Thyroid gland (tissue), 4 donors: ENCODE data around the gene DIAPH1. TPM values are rescaled to one million over a fixed set of nuclear protein-coding genes. Genes with fewer than 3 reads are reported as not detected.

ENCODE experiments used
- DNase-seq, 2 donors: peaks; one replicate each; pipeline ENCODE4 v3.0.0-alpha.2; 2019
- H3K27ac ChIP-seq, 3 donors: fragments of 200-600 bp; sonication (generic); 1 replicate in 2 of 3; 2 replicates in 1 of 3; pipeline ENCODE4 v1.5.1; 2016 to 2019; ENCODE audit warnings: mild to moderate bottlenecking in 1 of 3, moderate library complexity in 1 of 3
- H3K27me3 ChIP-seq: fragments of 200-600 bp; sonication (generic); one replicate; pipeline ENCODE4 v1.5.1; 2019
- H3K36me3 ChIP-seq, 2 donors: fragments of 200-600 bp; sonication (generic); one replicate each; pipeline ENCODE4 v1.5.1; 2016 to 2019
- H3K4me1 ChIP-seq, 2 donors: fragments of 200-600 bp; sonication (generic); one replicate each; pipeline ENCODE4 v1.5.1; 2017 to 2019
- H3K4me3 ChIP-seq, 3 donors: fragments of 200-600 bp; sonication (generic); replicated peaks in 1 of 3; 1 replicate in 2 of 3; 2 replicates in 1 of 3; pipeline ENCODE4 v1.5.1; 2016; ENCODE audit warnings: mild to moderate bottlenecking in 1 of 3
- H3K9me3 ChIP-seq: fragments of 200-600 bp; sonication (generic); one replicate; pipeline ENCODE4 v1.5.1; 2017
- CTCF ChIP-seq, 6 experiments: fragments of 200-600 bp in 3 of 6; fragments of 450-650 bp in 3 of 6; sonication (generic) in 3 of 6; IDR thresholded peaks; one replicate each; pipeline ENCODE4 v1.5.1; 2016 to 2019; ENCODE audit warnings: antibody characterized with exemption in 6 of 6, mild to moderate bottlenecking in 2 of 6, inconsistent platforms in 1 of 6, moderate library complexity in 1 of 6
- POLR2A ChIP-seq, 2 donors: fragments of 450-650 bp; IDR thresholded peaks; one replicate each; pipeline ENCODE4 v1.6.1; 2017; ENCODE audit warnings: antibody characterized with exemption in 2 of 2, mild to moderate bottlenecking in 2 of 2, moderate library complexity in 1 of 2
- WGBS, 2 donors: methylation state at CpG; one replicate each; pipeline ENCODE4 v1.1.5; 2017; 5-methylcytosine and 5-hydroxymethylcytosine counted together
- intact Hi-C: fragments of 100-400 bp; cut with DNase I; formaldehyde crosslinking; loops from one replicate; pipeline ENCODE4 v1.15.1; 2023
- total RNA-seq, 4 donors: library from RNA; depleted of rRNA; stranded (reverse); fragments of >200 nt; gene quantifications; one replicate each; pipeline ENCODE4 v1.2.3, GENCODE V29; 2016

The DIAPH1 gene
- total RNA-seq, 4 donors from 2014 or later: 82.1 to 103 (median 89.7) TPM

DNA sequence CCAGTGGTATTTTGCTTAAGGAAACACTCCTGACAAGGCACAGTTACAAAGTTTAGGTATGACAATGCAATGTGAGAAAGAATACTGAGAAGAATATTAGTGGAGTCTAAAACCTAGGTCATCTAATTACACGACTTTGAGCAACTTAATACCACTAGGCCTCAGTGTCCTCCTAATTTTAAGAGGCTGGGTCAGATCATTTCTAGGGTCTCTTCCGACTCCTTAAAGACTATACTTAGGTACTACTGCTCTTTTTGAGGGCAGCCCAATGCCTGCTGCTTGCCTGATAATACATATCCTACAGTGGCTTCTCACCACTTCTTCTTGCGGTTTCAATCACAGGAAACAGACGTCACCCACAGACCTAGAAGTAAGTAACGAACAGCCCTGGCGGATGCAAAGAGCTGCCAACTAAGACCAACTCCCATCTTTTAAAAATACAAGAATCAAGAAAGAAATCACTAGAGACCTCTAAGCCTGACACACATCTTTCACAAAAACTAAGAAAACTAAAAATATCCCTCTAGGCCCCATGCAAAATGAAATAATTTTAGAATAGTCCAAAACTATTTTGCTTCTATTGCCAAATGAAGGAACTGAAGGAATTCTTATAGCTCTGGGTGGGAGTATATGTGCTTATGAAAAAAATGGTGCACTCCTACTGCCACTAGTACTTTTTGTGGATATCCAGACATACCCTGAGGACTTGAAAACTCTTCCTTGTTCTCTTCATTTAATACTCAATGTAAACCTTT, 13.1 kb downstream of the DIAPH1 start:
- intact Hi-C loops: no loop called here
- DNase-seq: peak in 1 of 2 donors; percentile 13

GRCh38 chr5:141603923-141604717, 14.7 kb downstream of the DIAPH1 start:
- intact Hi-C loops: no loop called here
- TF ChIP-seq CTCF (IDR thresholded peaks at IDR 0.05) (no peak), POLR2A (IDR thresholded peaks at IDR 0.05) (no peak)
- no peaks in the 10 kb centered on the region for H3K27me3 ChIP-seq
- WGBS, 2 donors: 54 to 66% methylated on average over 6 of the region's 6 CpGs
- H3K4me3 ChIP-seq: no peak overlapping the region
- peak; percentile 14 to 18 for DNase-seq
- no peaks in the 10 kb centered on the region for H3K36me3 ChIP-seq
- H3K27ac ChIP-seq: peak overlapping the region in 1 of 3 donors; percentile 15
- no peaks in the 10 kb centered on the region for H3K9me3 ChIP-seq
- H3K4me1 ChIP-seq: peaks cover 8 to 23% of the 10 kb centered on the region in 2 donors

More for the DNA sequence above, 13.1 kb downstream of the DIAPH1 start:
- H3K4me1 ChIP-seq: peaks cover 8 to 23% of the 10 kb centered on the region in 2 donors
- 56 to 72% methylated on average over 6 of the region's 6 CpGs for WGBS, 2 donors
- no peaks in the 10 kb centered on the region for H3K27me3 ChIP-seq
- H3K4me3 ChIP-seq: no peak overlapping the region
- H3K27ac ChIP-seq: peak overlapping the region; percentile 22 to 55 (median 48)
- H3K36me3 ChIP-seq: no peaks in the 10 kb centered on the region
- H3K9me3 ChIP-seq: no peaks in the 10 kb centered on the region
- TF ChIP-seq POLR2A (IDR thresholded peaks at IDR 0.05) (no peak), CTCF (IDR thresholded peaks at IDR 0.05) (no peak)

DNA sequence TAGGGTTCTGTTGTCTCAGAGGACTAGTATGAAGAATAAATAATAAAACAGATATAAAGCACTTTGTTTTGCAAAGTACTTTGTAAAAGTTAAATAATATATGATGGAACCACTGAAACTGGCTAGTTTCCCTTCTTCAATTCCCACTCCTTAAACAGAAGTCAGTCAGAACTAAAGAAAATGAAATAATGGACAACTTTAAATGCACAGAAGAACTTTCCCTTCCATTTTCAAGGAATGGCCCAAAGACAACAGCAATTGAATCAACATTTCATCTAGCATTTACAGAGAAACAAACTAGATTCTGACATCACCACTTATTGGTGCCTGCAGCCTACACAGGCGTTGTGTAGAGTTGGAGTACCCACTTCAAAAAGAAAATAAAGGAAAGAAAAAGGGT, 16.2 kb downstream of the DIAPH1 start:
- 47 to 51% methylated on average over 1 of the region's 1 CpG for WGBS, 2 donors
- intact Hi-C loops: no loop called here
- TF ChIP-seq CTCF (IDR thresholded peaks at IDR 0.05) (no peak), POLR2A (IDR thresholded peaks at IDR 0.05) (no peak)

GRCh38 chr5:141598391-141599345, 20.1 kb downstream of the DIAPH1 start:
- no peaks in the 10 kb centered on the region for H3K9me3 ChIP-seq
- H3K27ac ChIP-seq: no peak overlapping the region
- intact Hi-C loops: no loop called here

More for the DNA sequence above, 16.2 kb downstream of the DIAPH1 start:
- DNase-seq: no peak
- no peaks in the 10 kb centered on the region for H3K36me3 ChIP-seq
- H3K27ac ChIP-seq: no peak overlapping the region
- no peaks in the 10 kb centered on the region for H3K9me3 ChIP-seq
- H3K27me3 ChIP-seq: no peaks in the 10 kb centered on the region
- H3K4me1 ChIP-seq: peaks cover 8 to 23% of the 10 kb centered on the region in 2 donors
- no peak overlapping the region for H3K4me3 ChIP-seq

More at GRCh38 chr5:141598391-141599345, 20.1 kb downstream of the DIAPH1 start:
- Histone ChIP-seq H3K4me3 (no peak overlapping the region), H3K4me1 (peaks cover under 1 to 4% of the 10 kb centered on the region in 2 donors), H3K27me3 (no peaks in the 10 kb centered on the region), H3K36me3 (no peaks in the 10 kb centered on the region)
- no peak for DNase-seq
- TF ChIP-seq CTCF (IDR thresholded peaks at IDR 0.05) (no peak), POLR2A (IDR thresholded peaks at IDR 0.05) (no peak)
- 65 to 75% methylated on average over 3 of the region's 3 CpGs for WGBS, 2 donors
